Tibial nerve (tissue), 4 donors: ENCODE data around the gene NUSAP1. TPM values are rescaled to one million over a fixed set of nuclear protein-coding genes. Genes with fewer than 3 reads are reported as not detected.

Source experiments
- DNase-seq, 2 donors: peaks; one replicate each; pipeline ENCODE4 v3.0.0-alpha.2; 2019; ENCODE audit warnings: low spot score in 2 of 2
- H3K27ac ChIP-seq, 4 donors: fragments of 200-600 bp; sonication (generic) in 3 of 4; one replicate each; pipeline ENCODE4 v1.5.1; 2017 to 2019; ENCODE audit warnings: mild to moderate bottlenecking in 1 of 4
- H3K27me3 ChIP-seq, 2 donors: fragments of 200-600 bp; sonication (generic) in 1 of 2; one replicate each; pipeline versions ENCODE4 v1.5.1 to v1.6.0; 2017 to 2019
- H3K36me3 ChIP-seq, 3 donors: fragments of 200-600 bp; sonication (generic); one replicate each; pipeline ENCODE4 v1.5.1; 2018 to 2019
- H3K4me1 ChIP-seq, 4 donors: fragments of 200-600 bp; sonication (generic) in 3 of 4; one replicate each; pipeline ENCODE4 v1.5.1; 2017 to 2019
- H3K4me3 ChIP-seq, 4 donors: fragments of 200-600 bp; sonication (generic) in 3 of 4; one replicate each; pipeline ENCODE4 v1.5.1; 2017 to 2019; ENCODE audit warnings: mild to moderate bottlenecking in 1 of 4, moderate library complexity in 1 of 4
- H3K9me3 ChIP-seq, 4 donors: fragments of 200-600 bp; sonication (generic) in 3 of 4; one replicate each; pipeline ENCODE4 v1.5.1; 2017 to 2019
- EP300 ChIP-seq, 2 donors: sonication (generic); formaldehyde crosslinking; IDR thresholded peaks; one replicate each; pipeline ENCODE4 v1.6.1; 2017; ENCODE audit warnings: antibody characterized with exemption in 2 of 2, mild to moderate bottlenecking in 1 of 2
- POLR2A ChIP-seq, 2 donors: fragments of 450-650 bp; IDR thresholded peaks; one replicate each; pipeline ENCODE4 v1.6.1; 2017; ENCODE audit warnings: antibody characterized with exemption in 2 of 2, mild to moderate bottlenecking in 2 of 2, moderate library complexity in 2 of 2
- WGBS, 2 donors: methylation state at CpG; one replicate each; pipeline ENCODE4 v1.1.5; 2018; 5-methylcytosine and 5-hydroxymethylcytosine counted together
- total RNA-seq, 4 donors: library from RNA; depleted of rRNA; stranded (reverse); fragments of >200 nt; gene quantifications; one replicate each; pipeline ENCODE4 v1.1.0, GENCODE V29; 2016
- TF ChIP-seq, protein P1 (sequence below), 5 experiments: fragments of 200-600 bp in 3 of 5; fragments of 450-650 bp in 2 of 5; sonication (generic) in 3 of 5; IDR thresholded peaks; one replicate each; pipeline ENCODE4 v1.5.1; 2016 to 2019; ENCODE audit warnings: antibody characterized with exemption in 5 of 5, mild to moderate bottlenecking in 3 of 5, moderate library complexity in 2 of 5

NUSAP1 gene
- total RNA-seq, 4 donors from 2014 or later = 0.39 to 21.0 (median 2.5) TPM

DNA sequence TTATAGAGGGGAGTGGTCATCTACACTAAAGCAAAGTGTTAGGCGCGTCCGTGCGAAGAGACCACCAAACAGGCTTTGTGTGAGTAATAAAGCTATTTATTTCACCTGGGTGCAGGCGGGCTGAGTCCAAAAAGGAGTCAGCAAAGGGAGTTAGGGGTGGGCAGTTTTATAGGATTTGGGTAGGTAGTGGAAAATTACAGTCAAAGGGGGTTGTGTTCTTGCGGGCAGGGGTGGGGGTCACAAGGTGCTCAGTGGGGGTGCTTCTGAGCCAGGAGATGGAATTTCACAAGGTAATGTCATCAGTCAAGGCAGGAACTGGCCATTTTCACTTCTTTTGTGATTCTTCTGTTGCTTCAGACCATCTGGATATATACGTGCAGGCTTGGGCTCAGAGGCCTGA lies 47.4 kb upstream of the NUSAP1 start:
- peaks cover 0 to 37% (median 14%) of the 10 kb centered on the region in 4 donors for H3K4me1 ChIP-seq

DNA sequence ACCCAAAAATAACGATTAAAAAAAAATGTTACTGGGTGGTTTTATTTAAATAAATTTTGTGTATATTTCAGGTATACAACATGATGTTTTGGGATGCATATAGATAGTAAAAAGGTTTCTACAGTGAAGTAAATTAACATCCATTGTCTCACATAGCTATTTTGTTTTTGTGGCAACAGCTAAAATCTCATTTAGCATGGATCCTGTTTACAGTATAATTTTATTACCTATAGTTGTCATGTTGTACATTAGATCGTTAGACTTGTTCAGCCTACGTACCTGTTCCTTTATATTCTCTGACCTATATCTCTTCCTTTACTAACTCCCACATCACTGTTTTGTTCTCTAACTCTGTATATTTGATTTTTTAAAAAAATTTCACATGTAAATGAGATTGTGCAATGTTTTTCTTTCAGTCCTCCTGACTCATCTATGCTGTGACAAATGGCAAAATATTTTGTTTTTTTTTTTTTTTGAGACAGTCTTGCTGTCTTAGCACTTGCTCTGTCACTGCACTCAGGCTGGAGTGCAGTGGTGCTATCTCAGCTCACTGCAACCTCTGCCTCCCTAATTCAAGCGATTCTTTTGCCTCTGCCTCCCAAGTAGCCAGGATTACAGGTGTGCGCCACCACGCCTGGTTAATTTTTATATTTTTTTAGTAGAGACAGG lies 45.9 kb upstream of the NUSAP1 start:
- no peak for DNase-seq
- 96 to 98% methylated on average over 6 of the region's 6 CpGs for WGBS, 2 donors
- Histone ChIP-seq H3K9me3 (no peaks in the 10 kb centered on the region), H3K4me1 (peaks cover 0 to 37% (median 15%) of the 10 kb centered on the region in 4 donors), H3K27me3 (no peaks in the 10 kb centered on the region), H3K4me3 (no peak overlapping the region), H3K36me3 (peaks cover 5 to 59% (median 10%) of the 10 kb centered on the region in 3 donors), H3K27ac (no peak overlapping the region)
- TF ChIP-seq, protein P1, sequence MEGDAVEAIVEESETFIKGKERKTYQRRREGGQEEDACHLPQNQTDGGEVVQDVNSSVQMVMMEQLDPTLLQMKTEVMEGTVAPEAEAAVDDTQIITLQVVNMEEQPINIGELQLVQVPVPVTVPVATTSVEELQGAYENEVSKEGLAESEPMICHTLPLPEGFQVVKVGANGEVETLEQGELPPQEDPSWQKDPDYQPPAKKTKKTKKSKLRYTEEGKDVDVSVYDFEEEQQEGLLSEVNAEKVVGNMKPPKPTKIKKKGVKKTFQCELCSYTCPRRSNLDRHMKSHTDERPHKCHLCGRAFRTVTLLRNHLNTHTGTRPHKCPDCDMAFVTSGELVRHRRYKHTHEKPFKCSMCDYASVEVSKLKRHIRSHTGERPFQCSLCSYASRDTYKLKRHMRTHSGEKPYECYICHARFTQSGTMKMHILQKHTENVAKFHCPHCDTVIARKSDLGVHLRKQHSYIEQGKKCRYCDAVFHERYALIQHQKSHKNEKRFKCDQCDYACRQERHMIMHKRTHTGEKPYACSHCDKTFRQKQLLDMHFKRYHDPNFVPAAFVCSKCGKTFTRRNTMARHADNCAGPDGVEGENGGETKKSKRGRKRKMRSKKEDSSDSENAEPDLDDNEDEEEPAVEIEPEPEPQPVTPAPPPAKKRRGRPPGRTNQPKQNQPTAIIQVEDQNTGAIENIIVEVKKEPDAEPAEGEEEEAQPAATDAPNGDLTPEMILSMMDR (IDR thresholded peaks at IDR 0.05) = no peak
- TF ChIP-seq POLR2A (IDR thresholded peaks at IDR 0.05) = no peak
- no peak for TF ChIP-seq EP300 (IDR thresholded peaks at IDR 0.05)

More for the DNA sequence above, 47.4 kb upstream of the NUSAP1 start:
- no peak for TF ChIP-seq EP300 (IDR thresholded peaks at IDR 0.05)
- TF ChIP-seq POLR2A (IDR thresholded peaks at IDR 0.05) = no peak
- TF ChIP-seq, protein P1 (IDR thresholded peaks at IDR 0.05) = no peak
- Histone ChIP-seq H3K9me3 (no peaks in the 10 kb centered on the region), H3K36me3 (peaks cover 5 to 44% (median 10%) of the 10 kb centered on the region in 3 donors), H3K4me3 (peak overlapping the region; percentile 88 to 96 (median 92)), H3K27ac (peak overlapping the region in 2 of 4 donors; percentile 96 to 97), H3K27me3 (no peaks in the 10 kb centered on the region)
- DNase-seq = no peak
- WGBS, 2 donors = 37 to 40% methylated on average over 7 of the region's 7 CpGs

DNA sequence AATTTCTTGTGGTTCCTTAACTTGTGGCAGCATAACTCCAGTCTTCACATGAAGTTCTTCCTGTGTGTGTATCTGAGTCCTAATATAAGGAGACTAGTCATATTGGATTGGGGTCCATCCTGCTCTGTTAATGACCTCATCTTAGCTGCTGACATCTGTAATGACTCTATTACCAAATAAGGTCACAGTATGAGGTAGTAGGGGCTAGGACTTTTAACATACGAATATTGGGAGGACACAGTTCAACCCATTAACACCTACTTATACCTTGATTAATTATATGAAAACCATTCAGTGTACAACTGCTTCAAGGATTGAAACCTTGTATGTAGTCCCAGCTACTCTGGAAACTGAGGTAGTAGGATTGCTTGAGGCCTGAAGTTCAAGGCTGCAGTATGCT lies 44.2 kb upstream of the NUSAP1 start:
- Histone ChIP-seq H3K36me3 (peaks cover 5 to 74% (median 10%) of the 10 kb centered on the region in 3 donors), H3K4me1 (peaks cover 0 to 32% (median 12%) of the 10 kb centered on the region in 4 donors), H3K4me3 (no peak overlapping the region), H3K27me3 (no peaks in the 10 kb centered on the region), H3K27ac (no peak overlapping the region), H3K9me3 (no peaks in the 10 kb centered on the region)
- no peak for DNase-seq
- TF ChIP-seq, protein P1 (IDR thresholded peaks at IDR 0.05) = no peak
- TF ChIP-seq POLR2A (IDR thresholded peaks at IDR 0.05) = no peak
- no peak for TF ChIP-seq EP300 (IDR thresholded peaks at IDR 0.05)
- 58 to 71% methylated on average over 1 of the region's 1 CpG for WGBS, 2 donors

DNA sequence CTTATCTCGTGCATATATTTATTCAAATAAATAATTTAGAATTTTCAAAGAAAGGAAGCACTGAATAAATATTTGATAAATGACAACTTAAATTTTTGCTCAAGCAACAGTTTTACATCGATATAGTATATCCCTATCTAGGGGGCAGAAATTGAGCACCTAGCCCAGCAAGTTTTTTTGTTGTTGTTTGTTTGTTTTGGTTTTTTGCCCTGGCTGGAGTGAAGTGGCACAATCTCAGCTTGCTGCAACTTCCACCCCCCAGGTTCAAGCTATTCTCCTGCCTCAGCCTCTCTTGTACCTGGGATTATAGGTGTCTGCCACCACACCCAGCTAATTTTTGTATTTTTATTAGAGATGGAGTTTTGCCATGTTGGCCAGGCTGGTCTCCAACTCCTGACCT lies 42.7 kb upstream of the NUSAP1 start:
- peaks cover 5 to 86% (median 10%) of the 10 kb centered on the region in 3 donors for H3K36me3 ChIP-seq
- no peaks in the 10 kb centered on the region for H3K27me3 ChIP-seq
- WGBS, 2 donors = 80 to 88% methylated on average over 2 of the region's 2 CpGs

More for the DNA sequence above, 42.7 kb upstream of the NUSAP1 start:
- Histone ChIP-seq H3K27ac (no peak overlapping the region), H3K4me1 (peaks cover 0 to 31% (median 12%) of the 10 kb centered on the region in 4 donors), H3K4me3 (no peak overlapping the region), H3K9me3 (no peaks in the 10 kb centered on the region)
- TF ChIP-seq, protein P1 (IDR thresholded peaks at IDR 0.05) = no peak
- no peak for DNase-seq
